ENCODE data around the gene ELOVL7.

GRCh38 chr5:60833520-60833919 lies 10.5 kb downstream of the ELOVL7 start:
- TF ChIP-seq CTCF (IDR thresholded peaks at IDR 0.05) (no peak), POLR2A (IDR thresholded peaks at IDR 0.05) (no peak), POLR2AphosphoS5 (IDR thresholded peaks at IDR 0.05) (no peak)

Measured in upper lobe of left lung (tissue), 4 donors.